GM23248 (cell line): ENCODE data around the gene SLC44A5. TPM values are rescaled to one million over a fixed set of nuclear protein-coding genes. Genes with fewer than 3 reads are reported as not detected.

Source experiments
- DNase-seq: peaks from one replicate; pipeline ENCODE4 v3.0.0-alpha.2; 2015
- H2AFZ ChIP-seq: fragments of 200-600 bp; sonication (generic); 2 replicates; pipeline ENCODE4 v1.6.1; 2016; ENCODE audit warnings: antibody characterized with exemption
- H3F3A ChIP-seq: fragments of 200-600 bp; sonication (generic); 2 replicates; pipeline ENCODE4 v1.6.1; 2016; ENCODE audit warnings: mild to moderate bottlenecking, antibody characterized with exemption, mixed run types; ENCODE audit not compliant: insufficient read depth
- H3K27ac ChIP-seq: fragments of 200-600 bp; sonication (generic); 2 replicates; pipeline ENCODE4 v1.5.1; 2016; ENCODE audit warnings: mild to moderate bottlenecking
- H3K27me3 ChIP-seq: fragments of 200-600 bp; sonication (generic); replicated peaks from 2 replicates; pipeline ENCODE4 v1.6.1; 2016; ENCODE audit warnings: mild to moderate bottlenecking; ENCODE audit not compliant: insufficient read depth
- H3K36me3 ChIP-seq: fragments of 200-600 bp; sonication (generic); 2 replicates; pipeline ENCODE4 v1.6.1; 2016; ENCODE audit warnings: low read depth, mild to moderate bottlenecking
- H3K4me1 ChIP-seq: fragments of 200-600 bp; sonication (generic); 2 replicates; pipeline ENCODE4 v1.6.1; 2016; ENCODE audit warnings: mild to moderate bottlenecking; ENCODE audit not compliant: insufficient read depth
- H3K4me2 ChIP-seq: fragments of 200-600 bp; sonication (generic); one replicate; pipeline ENCODE4 v1.6.1; 2016; ENCODE audit warnings: mild to moderate bottlenecking; ENCODE audit not compliant: unreplicated experiment
- H3K4me3 ChIP-seq: fragments of 200-600 bp; sonication (generic); 2 replicates; pipeline ENCODE4 v1.5.1; 2016; ENCODE audit warnings: mild to moderate bottlenecking
- H3K79me2 ChIP-seq: fragments of 200-600 bp; sonication (generic); 2 replicates; pipeline ENCODE4 v1.6.1; 2016; ENCODE audit warnings: mild to moderate bottlenecking; ENCODE audit not compliant: insufficient read depth
- H3K9ac ChIP-seq: fragments of 200-600 bp; sonication (generic); 2 replicates; pipeline ENCODE4 v1.6.1; 2016; ENCODE audit warnings: mild to moderate bottlenecking
- H3K9me2 ChIP-seq: fragments of 200-600 bp; sonication (generic); 2 replicates; pipeline ENCODE4 v1.6.1; 2016; ENCODE audit warnings: mixed run types, mild to moderate bottlenecking, moderate library complexity; ENCODE audit not compliant: insufficient read depth
- H3K9me3 ChIP-seq: fragments of 200-600 bp; sonication (generic); one replicate; pipeline ENCODE4 v1.6.1; 2017; ENCODE audit warnings: low read depth
- H4K20me1 ChIP-seq: fragments of 200-600 bp; sonication (generic); 2 replicates; pipeline ENCODE4 v1.6.0; 2016; ENCODE audit not compliant: insufficient read depth
- EZH2 ChIP-seq: fragments of 200-600 bp; sonication (generic); IDR thresholded peaks from 2 replicates; pipeline ENCODE4 v1.6.1; 2018; ENCODE audit warnings: antibody characterized with exemption, mild to moderate bottlenecking; ENCODE audit not compliant: insufficient read depth, poor library complexity, severe bottlenecking
- EZH2phosphoT487 ChIP-seq: fragments of 200-600 bp; sonication (generic); IDR thresholded peaks from 2 replicates; pipeline ENCODE4 v1.6.1; 2018; ENCODE audit warnings: antibody characterized with exemption, moderate library complexity, mild to moderate bottlenecking, low read depth; ENCODE audit not compliant: insufficient read depth
- WGBS, 2 experiments: methylation state at CpG; one replicate each; pipeline ENCODE4 v1.1.6; 2015 to 2017; ENCODE audit warnings: low lambda C conversion rate in 2 of 2, low coverage in 1 of 2; ENCODE audit errors: missing lambda C conversion rate in 2 of 2; 5-methylcytosine and 5-hydroxymethylcytosine counted together
- in situ Hi-C: fragments of 300-500 bp; cut with MboI; formaldehyde crosslinking; loops from 2 replicates; pipeline ENCODE4 v1.15.0; 2020
- polyA plus RNA-seq: library from polyadenylated mRNA; unstranded; fragments of >200 nt; fragmentation: Nextera tagmentation; extraction: Ambion mirVana; gene quantifications from 2 replicates; pipeline ENCODE4 v1.2.1, GENCODE V29; 2016
- total RNA-seq: library from RNA; depleted of rRNA; stranded (reverse); fragments of >200 nt; shearing (Covaris generic); gene quantifications from 2 replicates; pipeline ENCODE4 v1.2.3, GENCODE V29; 2014

SLC44A5 gene
- total and polyA plus RNA-seq, 2 experiments from 2014 or later, result not detected

- DNase-seq, result no peak
- no peaks in the 10 kb centered on the region for H4K20me1 ChIP-seq
- no peak overlapping the region for H3K27ac ChIP-seq
- H3K27me3 ChIP-seq, result no peaks in the 10 kb centered on the region
- 10 to 11% methylated on average over 2 of the region's 2 CpGs for WGBS, 2 experiments
- H3K9me2 ChIP-seq, result no peaks in the 10 kb centered on the region
- H2AFZ ChIP-seq, result no peak overlapping the region
- H3K4me2 ChIP-seq, result no peak overlapping the region
- no peaks in the 10 kb centered on the region for H3K4me1 ChIP-seq
- H3F3A ChIP-seq, result no peaks in the 10 kb centered on the region
- H3K9me3 ChIP-seq, result no peaks in the 10 kb centered on the region
- TF ChIP-seq EZH2 (no peak), EZH2phosphoT487 (no peak)
- in situ Hi-C loops, result no loop called here
- no peak overlapping the region for H3K4me3 ChIP-seq
- H3K79me2 ChIP-seq, result no peaks in the 10 kb centered on the region
- H3K9ac ChIP-seq, result no peak overlapping the region
- no peaks in the 10 kb centered on the region for H3K36me3 ChIP-seq
These were observed 265.2 kb downstream of the SLC44A5 start for GRCh38 chr1:75345538-75346292.

- Histone ChIP-seq H3K4me2 (no peak overlapping the region), H3K36me3 (no peaks in the 10 kb centered on the region), H3K9me3 (no peaks in the 10 kb centered on the region), H2AFZ (no peak overlapping the region), H3K9ac (no peak overlapping the region), H3K9me2 (no peaks in the 10 kb centered on the region), H4K20me1 (no peaks in the 10 kb centered on the region), H3K27me3 (no peaks in the 10 kb centered on the region), H3F3A (no peaks in the 10 kb centered on the region), H3K27ac (no peak overlapping the region), H3K4me1 (no peaks in the 10 kb centered on the region), H3K4me3 (no peak overlapping the region), H3K79me2 (no peaks in the 10 kb centered on the region)
- 36 to 41% methylated on average over 4 of the region's 4 CpGs for WGBS, 2 experiments
- TF ChIP-seq EZH2 (no peak), EZH2phosphoT487 (no peak)
- no peak for DNase-seq
- in situ Hi-C loops, result no loop called here
These were observed 268.1 kb downstream of the SLC44A5 start for GRCh38 chr1:75342786-75343185.

GRCh38 chr1:75341537-75341936 is 269.4 kb downstream of the SLC44A5 start:
- H3K4me2 ChIP-seq, result no peak overlapping the region
- no peaks in the 10 kb centered on the region for H3K79me2 ChIP-seq
- H3K27me3 ChIP-seq, result no peaks in the 10 kb centered on the region
- TF ChIP-seq EZH2 (no peak), EZH2phosphoT487 (no peak)
- 20 to 33% methylated on average over 3 of the region's 3 CpGs for whole genome bisulfite sequencing, 2 experiments
- H3K4me1 ChIP-seq, result no peaks in the 10 kb centered on the region
- no peak overlapping the region for H3K9ac ChIP-seq
- H3K9me3 ChIP-seq, result no peaks in the 10 kb centered on the region
- no peaks in the 10 kb centered on the region for H3K36me3 ChIP-seq
- in situ Hi-C loops, result no loop called here
- H4K20me1 ChIP-seq, result no peaks in the 10 kb centered on the region
- DNase-seq, result no peak
- H3K4me3 ChIP-seq, result no peak overlapping the region
- no peak overlapping the region for H3K27ac ChIP-seq
- H3F3A ChIP-seq, result no peaks in the 10 kb centered on the region
- no peaks in the 10 kb centered on the region for H3K9me2 ChIP-seq
- H2AFZ ChIP-seq, result no peak overlapping the region

GRCh38 chr1:75338616-75339483 is 272.1 kb downstream of the SLC44A5 start:
- Histone ChIP-seq H4K20me1 (no peaks in the 10 kb centered on the region), H3K4me2 (no peak overlapping the region), H3F3A (no peaks in the 10 kb centered on the region), H3K27me3 (no peaks in the 10 kb centered on the region), H3K9me3 (no peaks in the 10 kb centered on the region), H3K9ac (no peak overlapping the region), H3K9me2 (no peaks in the 10 kb centered on the region), H3K27ac (no peak overlapping the region), H2AFZ (no peak overlapping the region), H3K4me1 (no peaks in the 10 kb centered on the region), H3K36me3 (no peaks in the 10 kb centered on the region), H3K79me2 (no peaks in the 10 kb centered on the region), H3K4me3 (no peak overlapping the region)
- DNase-seq, result no peak
- 20 to 31% methylated on average over 6 of the region's 6 CpGs for WGBS, 2 experiments
- in situ Hi-C loops, result no loop called here
- TF ChIP-seq EZH2phosphoT487, result no peak
- TF ChIP-seq EZH2, result no peak
